Neural cell (in vitro differentiated cells): ENCODE measurements around the gene QRICH2. TPM values are rescaled to one million over a fixed set of nuclear protein-coding genes. Genes with fewer than 3 reads are reported as not detected.

Experiments
- H2AFZ ChIP-seq: fragments of 200-600, 300-800 bp; sonication (generic), shearing (Covaris generic); 2 replicates; pipeline ENCODE4 v1.6.0; 2014; ENCODE audit warnings: low read depth, mild to moderate bottlenecking, antibody characterized with exemption, low read length, moderate library complexity
- H3F3A ChIP-seq: fragments of 200-600 bp; shearing (Covaris generic); 2 replicates; pipeline ENCODE4 v1.6.1; 2016; ENCODE audit warnings: mild to moderate bottlenecking, moderate library complexity, mixed read lengths, antibody characterized with exemption, low read length; ENCODE audit not compliant: insufficient read depth, poor library complexity, severe bottlenecking
- H3K27ac ChIP-seq: fragments of 200-600, 300-800 bp; sonication (generic), shearing (Covaris generic); 2 replicates; pipeline ENCODE4 v1.5.1; 2014; ENCODE audit warnings: mild to moderate bottlenecking, low read length, moderate library complexity
- H3K27me3 ChIP-seq: fragments of 300-800, 200-600 bp; sonication (generic), shearing (Covaris generic); 2 replicates; pipeline ENCODE4 v1.6.0; 2014; ENCODE audit warnings: mild to moderate bottlenecking, low read depth, low read length, moderate library complexity; ENCODE audit not compliant: insufficient read depth
- H3K36me3 ChIP-seq: fragments of 300-800, 200-600 bp; sonication (generic), shearing (Covaris generic); 2 replicates; pipeline ENCODE4 v1.5.1; 2014; ENCODE audit warnings: mild to moderate bottlenecking, antibody characterized with exemption, low read length, moderate library complexity; ENCODE audit not compliant: insufficient read depth
- H3K4me2 ChIP-seq: fragments of 300-800, 200-600 bp; sonication (generic), shearing (Covaris generic); 2 replicates; pipeline ENCODE4 v1.6.0; 2014; ENCODE audit warnings: mild to moderate bottlenecking, low read length
- H3K4me3 ChIP-seq: fragments of 300-800, 200-600 bp; sonication (generic), shearing (Covaris generic); 2 replicates; pipeline ENCODE4 v1.5.1; 2014; ENCODE audit warnings: mild to moderate bottlenecking, low read length, moderate library complexity
- H3K79me2 ChIP-seq: fragments of 200-600 bp; shearing (Covaris generic); replicated peaks from 2 replicates; pipeline ENCODE4 v1.6.0; 2014; ENCODE audit warnings: mild to moderate bottlenecking, low read length, moderate library complexity; ENCODE audit not compliant: insufficient read depth
- H3K9ac ChIP-seq: fragments of 300-800, 200-600 bp; sonication (generic), shearing (Covaris generic); 2 replicates; pipeline ENCODE4 v1.6.1; 2016; ENCODE audit warnings: mild to moderate bottlenecking, low read length, mixed read lengths
- H3K9me2 ChIP-seq: fragments of 200-600 bp; shearing (Covaris generic); 2 replicates; pipeline ENCODE4 v1.6.1; 2016; ENCODE audit warnings: mild to moderate bottlenecking, low read length, mixed read lengths; ENCODE audit not compliant: insufficient read depth
- H3K9me3 ChIP-seq: fragments of 200-600, 300-800 bp; sonication (generic), shearing (Covaris generic); 2 replicates; pipeline ENCODE4 v1.6.1; 2016; ENCODE audit warnings: mild to moderate bottlenecking, mixed run types, low read length, moderate library complexity, mixed read lengths
- H4K20me1 ChIP-seq: fragments of 200-600 bp; shearing (Covaris generic); 2 replicates; pipeline ENCODE4 v1.6.1; 2016; ENCODE audit warnings: mild to moderate bottlenecking, mixed run types; ENCODE audit not compliant: insufficient read depth
- EP300 ChIP-seq: fragments of 450-650 bp; conservative IDR thresholded peaks from 2 replicates; pipeline ENCODE4 v1.6.1; 2014; ENCODE audit warnings: antibody characterized with exemption, mild to moderate bottlenecking, moderate library complexity; ENCODE audit not compliant: poor library complexity, severe bottlenecking
- EZH2 ChIP-seq: fragments of 200-600, 300-800 bp; shearing (Covaris generic), sonication (generic); IDR thresholded peaks from 2 replicates; pipeline ENCODE4 v1.6.1; 2014; ENCODE audit warnings: antibody characterized with exemption, low read length, borderline replicate concordance, mild to moderate bottlenecking; ENCODE audit not compliant: insufficient read depth, poor library complexity, severe bottlenecking
- MXI1 ChIP-seq: fragments of 450-650 bp; conservative IDR thresholded peaks from 2 replicates; pipeline ENCODE4 v1.6.1; 2014; ENCODE audit warnings: antibody characterized with exemption, mild to moderate bottlenecking; ENCODE audit not compliant: poor library complexity, severe bottlenecking
- POLR2AphosphoS5 ChIP-seq: IDR thresholded peaks from 2 replicates; pipeline ENCODE4 v1.6.1; 2012
- RAD21 ChIP-seq: fragments of 450-650 bp; conservative IDR thresholded peaks from 2 replicates; pipeline ENCODE4 v1.6.1; 2014; ENCODE audit warnings: antibody characterized with exemption, mild to moderate bottlenecking, moderate library complexity
- SMC3 ChIP-seq: fragments of 450-650 bp; conservative IDR thresholded peaks from 2 replicates; pipeline ENCODE4 v1.6.1; 2014; ENCODE audit warnings: antibody characterized with exemption, mild to moderate bottlenecking, moderate library complexity; ENCODE audit not compliant: poor library complexity
- TAF1 ChIP-seq: IDR thresholded peaks from 2 replicates; pipeline ENCODE4 v1.6.1; 2012; ENCODE audit warnings: low read depth
- polyA plus RNA-seq: library from polyadenylated mRNA; depleted of rRNA; stranded (reverse); fragments of >200 nt; gene quantifications from 2 replicates; pipeline ENCODE4 v1.2.3, GENCODE V29; 2014
- TF ChIP-seq, protein P1 (sequence below): fragments of 450-650 bp; IDR thresholded peaks from 2 replicates; pipeline ENCODE4 v1.5.1; 2014; ENCODE audit warnings: antibody characterized with exemption, mild to moderate bottlenecking, moderate library complexity; ENCODE audit not compliant: poor library complexity, severe bottlenecking
- TF ChIP-seq, protein P2 (sequence below): IDR thresholded peaks from 2 replicates; pipeline ENCODE4 v1.6.1; 2012; ENCODE audit warnings: borderline replicate concordance

QRICH2 gene
- polyA plus RNA-seq, 1 donor from 2014 or later, result 17.3 TPM

DNA sequence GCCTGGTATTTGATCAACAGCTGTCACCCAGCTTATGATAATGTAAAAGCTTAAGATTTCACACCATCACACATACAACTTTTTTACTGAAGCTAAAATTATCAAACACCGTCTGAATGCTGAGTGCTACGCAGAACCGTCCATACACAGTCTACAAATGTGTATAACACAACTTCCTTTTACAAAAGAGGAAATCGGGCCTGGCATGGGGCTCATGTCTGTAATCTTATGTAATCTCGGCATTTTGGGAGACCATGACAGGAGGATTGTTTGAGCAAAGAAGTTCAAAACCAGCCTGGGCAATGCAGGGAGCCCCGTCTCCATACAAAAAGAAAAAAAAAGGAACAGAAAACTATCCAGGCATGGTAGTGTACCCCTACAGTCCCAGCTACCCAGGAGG, 19.6 kb upstream of the QRICH2 start:
- H4K20me1 ChIP-seq, result no peaks in the 10 kb centered on the region
- H3K27me3 ChIP-seq, result no peaks in the 10 kb centered on the region
- H3K9ac ChIP-seq, result no peak overlapping the region
- no peak overlapping the region for H3K27ac ChIP-seq
- no peak overlapping the region for H3K4me3 ChIP-seq
- no peaks in the 10 kb centered on the region for H3K9me3 ChIP-seq
- H3F3A ChIP-seq, result no peaks in the 10 kb centered on the region
- H3K79me2 ChIP-seq, result no peaks in the 10 kb centered on the region
- H2AFZ ChIP-seq, result no peak overlapping the region
- no peaks in the 10 kb centered on the region for H3K9me2 ChIP-seq
- TF ChIP-seq, protein P1, sequence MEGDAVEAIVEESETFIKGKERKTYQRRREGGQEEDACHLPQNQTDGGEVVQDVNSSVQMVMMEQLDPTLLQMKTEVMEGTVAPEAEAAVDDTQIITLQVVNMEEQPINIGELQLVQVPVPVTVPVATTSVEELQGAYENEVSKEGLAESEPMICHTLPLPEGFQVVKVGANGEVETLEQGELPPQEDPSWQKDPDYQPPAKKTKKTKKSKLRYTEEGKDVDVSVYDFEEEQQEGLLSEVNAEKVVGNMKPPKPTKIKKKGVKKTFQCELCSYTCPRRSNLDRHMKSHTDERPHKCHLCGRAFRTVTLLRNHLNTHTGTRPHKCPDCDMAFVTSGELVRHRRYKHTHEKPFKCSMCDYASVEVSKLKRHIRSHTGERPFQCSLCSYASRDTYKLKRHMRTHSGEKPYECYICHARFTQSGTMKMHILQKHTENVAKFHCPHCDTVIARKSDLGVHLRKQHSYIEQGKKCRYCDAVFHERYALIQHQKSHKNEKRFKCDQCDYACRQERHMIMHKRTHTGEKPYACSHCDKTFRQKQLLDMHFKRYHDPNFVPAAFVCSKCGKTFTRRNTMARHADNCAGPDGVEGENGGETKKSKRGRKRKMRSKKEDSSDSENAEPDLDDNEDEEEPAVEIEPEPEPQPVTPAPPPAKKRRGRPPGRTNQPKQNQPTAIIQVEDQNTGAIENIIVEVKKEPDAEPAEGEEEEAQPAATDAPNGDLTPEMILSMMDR, result no peak
- no peak for TF ChIP-seq EP300
- no peak for TF ChIP-seq TAF1
- peaks cover 15% of the 10 kb centered on the region for H3K36me3 ChIP-seq
- H3K4me2 ChIP-seq, result no peak overlapping the region

DNA sequence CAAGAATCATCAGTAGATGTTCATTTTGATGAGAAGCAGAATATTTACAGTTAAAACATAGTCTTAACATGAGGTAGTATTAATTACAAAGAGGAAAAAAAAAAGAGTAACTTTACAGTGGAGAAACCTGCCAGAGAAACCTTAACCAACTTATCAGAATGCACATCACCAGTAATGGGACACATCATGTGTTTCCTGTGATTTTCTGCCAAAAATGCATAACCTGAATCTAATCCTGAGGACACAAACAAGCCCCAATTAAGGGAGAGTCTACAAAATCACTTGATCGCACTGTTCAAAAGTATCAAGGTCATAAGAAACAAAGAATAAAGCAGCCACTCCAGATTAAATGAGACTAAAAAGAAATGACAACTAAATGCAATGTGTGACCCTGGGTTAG, 18.2 kb upstream of the QRICH2 start:
- Histone ChIP-seq H3K4me2 (no peak overlapping the region), H3K4me3 (no peak overlapping the region), H3K9me3 (no peaks in the 10 kb centered on the region), H4K20me1 (no peaks in the 10 kb centered on the region), H3F3A (no peaks in the 10 kb centered on the region), H3K9ac (no peak overlapping the region), H2AFZ (no peak overlapping the region), H3K27me3 (no peaks in the 10 kb centered on the region), H3K9me2 (no peaks in the 10 kb centered on the region), H3K79me2 (no peaks in the 10 kb centered on the region), H3K36me3 (peaks cover 8% of the 10 kb centered on the region), H3K27ac (no peak overlapping the region)
- no peak for TF ChIP-seq EZH2
- no peak for TF ChIP-seq RAD21
- no peak for TF ChIP-seq SMC3
- TF ChIP-seq TAF1, result no peak
- TF ChIP-seq, protein P1, result no peak
- TF ChIP-seq MXI1, result no peak
- TF ChIP-seq, protein P2, sequence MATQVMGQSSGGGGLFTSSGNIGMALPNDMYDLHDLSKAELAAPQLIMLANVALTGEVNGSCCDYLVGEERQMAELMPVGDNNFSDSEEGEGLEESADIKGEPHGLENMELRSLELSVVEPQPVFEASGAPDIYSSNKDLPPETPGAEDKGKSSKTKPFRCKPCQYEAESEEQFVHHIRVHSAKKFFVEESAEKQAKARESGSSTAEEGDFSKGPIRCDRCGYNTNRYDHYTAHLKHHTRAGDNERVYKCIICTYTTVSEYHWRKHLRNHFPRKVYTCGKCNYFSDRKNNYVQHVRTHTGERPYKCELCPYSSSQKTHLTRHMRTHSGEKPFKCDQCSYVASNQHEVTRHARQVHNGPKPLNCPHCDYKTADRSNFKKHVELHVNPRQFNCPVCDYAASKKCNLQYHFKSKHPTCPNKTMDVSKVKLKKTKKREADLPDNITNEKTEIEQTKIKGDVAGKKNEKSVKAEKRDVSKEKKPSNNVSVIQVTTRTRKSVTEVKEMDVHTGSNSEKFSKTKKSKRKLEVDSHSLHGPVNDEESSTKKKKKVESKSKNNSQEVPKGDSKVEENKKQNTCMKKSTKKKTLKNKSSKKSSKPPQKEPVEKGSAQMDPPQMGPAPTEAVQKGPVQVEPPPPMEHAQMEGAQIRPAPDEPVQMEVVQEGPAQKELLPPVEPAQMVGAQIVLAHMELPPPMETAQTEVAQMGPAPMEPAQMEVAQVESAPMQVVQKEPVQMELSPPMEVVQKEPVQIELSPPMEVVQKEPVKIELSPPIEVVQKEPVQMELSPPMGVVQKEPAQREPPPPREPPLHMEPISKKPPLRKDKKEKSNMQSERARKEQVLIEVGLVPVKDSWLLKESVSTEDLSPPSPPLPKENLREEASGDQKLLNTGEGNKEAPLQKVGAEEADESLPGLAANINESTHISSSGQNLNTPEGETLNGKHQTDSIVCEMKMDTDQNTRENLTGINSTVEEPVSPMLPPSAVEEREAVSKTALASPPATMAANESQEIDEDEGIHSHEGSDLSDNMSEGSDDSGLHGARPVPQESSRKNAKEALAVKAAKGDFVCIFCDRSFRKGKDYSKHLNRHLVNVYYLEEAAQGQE, result no peak
- TF ChIP-seq EP300, result no peak
- TF ChIP-seq POLR2AphosphoS5, result no peak
